ENCODE results near the gene TMEM63A. TPM values are rescaled to one million over a fixed set of nuclear protein-coding genes. Genes with fewer than 3 reads are reported as not detected.
"Not testable (repeated sequence)": the region's sequence is repeated elsewhere in the genome, so short reads cannot be mapped to it uniquely, and the experiment has no call there.

Gene TMEM63A
- total RNA-seq, 1 experiment from 2014 or later, result 115 TPM

GRCh38 chr1:225888289-225888897 is 6.2 kb upstream of the TMEM63A start:
- Histone ChIP-seq H3K4me2 (no peak overlapping the region), H3K79me2 (ENCODE audit: low read depth) (peaks cover under 1% of the 10 kb centered on the region; the same call in 1 of the 2 replicates), H3K36me3 (ENCODE audit: low read depth) (no peaks in the 10 kb centered on the region), H3K27me3 (ENCODE audit: insufficient read depth, low read depth) (no peaks in the 10 kb centered on the region), H3F3A (ENCODE audit: insufficient read depth, low read depth) (peaks cover 13% of the 10 kb centered on the region; the same call in 1 of the 2 replicates), H3K27ac (no peak overlapping the region), H3K9me2 (ENCODE audit: insufficient read depth) (no peaks in the 10 kb centered on the region), H3K4me1 (replicated peaks; ENCODE audit: insufficient read depth) (peaks cover 16% of the 10 kb centered on the region), H3K9me3 (ENCODE audit: insufficient read depth, low read depth) (no peaks in the 10 kb centered on the region), H4K20me1 (ENCODE audit: insufficient read depth) (no peaks in the 10 kb centered on the region), H2AFZ (no peak overlapping the region), H3K4me3 (no peak overlapping the region)
- intact Hi-C loops (cut with micrococcal nuclease; ENCODE audit: unreplicated experiment), result no loop called here
- no peak for DNase-seq
- BruUV-seq (replicated peaks), result no TSS peak
- ChIA-PET CTCF (no interaction called here), POLR2A (ENCODE audit: unreplicated experiment) (no interaction called here)
- TF ChIP-seq EZH2 (IDR thresholded peaks at IDR 0.05; ENCODE audit: low read depth), result no peak
- TF ChIP-seq CTCF (conservative IDR thresholded peaks at IDR 0.05), result no peak

- H3K79me2 ChIP-seq (ENCODE audit: low read depth); H2AFZ ChIP-seq; H3K36me3 ChIP-seq (ENCODE audit: low read depth); H3K4me2 ChIP-seq; DNase-seq; H3K27me3 ChIP-seq (ENCODE audit: insufficient read depth, low read depth); intact Hi-C loops (cut with micrococcal nuclease; ENCODE audit: unreplicated experiment); H3K9me3 ChIP-seq (ENCODE audit: insufficient read depth, low read depth); BruUV-seq (replicated peaks); CTCF ChIA-PET; H3K4me3 ChIP-seq; H3K27ac ChIP-seq; H3K9me2 ChIP-seq (ENCODE audit: insufficient read depth); H4K20me1 ChIP-seq (ENCODE audit: insufficient read depth): not testable (repeated sequence)
- POLR2A ChIA-PET (ENCODE audit: unreplicated experiment), result interaction anchor here (0.6 kb wide), 1 partner anchor 32 kb away, joined by 6 read pairs; no protein-coding TSS in a partner anchor
- peaks cover 15% of the 10 kb centered on the region; the same call in 1 of the 2 replicates for H3F3A ChIP-seq (ENCODE audit: insufficient read depth, low read depth)
- peaks cover 18% of the 10 kb centered on the region for H3K4me1 ChIP-seq (replicated peaks; ENCODE audit: insufficient read depth)
These were observed 5.5 kb upstream of the TMEM63A start for GRCh38 chr1:225887554-225888288.

GRCh38 chr1:225887030-225887314 is 4.8 kb upstream of the TMEM63A start:
- H4K20me1 ChIP-seq (ENCODE audit: insufficient read depth), result no peaks in the 10 kb centered on the region
- H3K9me3 ChIP-seq (ENCODE audit: insufficient read depth, low read depth), result no peaks in the 10 kb centered on the region
- peaks cover 18% of the 10 kb centered on the region; the same call in 1 of the 2 replicates for H3F3A ChIP-seq (ENCODE audit: insufficient read depth, low read depth)
- no peaks in the 10 kb centered on the region for H3K27me3 ChIP-seq (ENCODE audit: insufficient read depth, low read depth)
- H3K79me2 ChIP-seq (ENCODE audit: low read depth), result peaks cover 7% of the 10 kb centered on the region
- H3K9me2 ChIP-seq (ENCODE audit: insufficient read depth), result no peaks in the 10 kb centered on the region
- H3K27ac ChIP-seq, result no peak overlapping the region
- ChIA-PET CTCF (no interaction called here), POLR2A (ENCODE audit: unreplicated experiment) (interaction anchor here (0.6 kb wide), 1 partner anchor 33 kb away, joined by 6 read pairs; no protein-coding TSS in a partner anchor)
- no TSS peak for BruUV-seq (replicated peaks)
- H3K4me3 ChIP-seq, result no peak overlapping the region
- intact Hi-C loops (cut with micrococcal nuclease; ENCODE audit: unreplicated experiment), result no loop called here
- no peaks in the 10 kb centered on the region for H3K36me3 ChIP-seq (ENCODE audit: low read depth)
- H3K4me2 ChIP-seq, result no peak overlapping the region
- DNase-seq, result no peak
- peaks cover 18% of the 10 kb centered on the region for H3K4me1 ChIP-seq (replicated peaks; ENCODE audit: insufficient read depth)
- H2AFZ ChIP-seq, result no peak overlapping the region
- TF ChIP-seq CTCF (conservative IDR thresholded peaks at IDR 0.05), result no peak
- no peak for TF ChIP-seq EZH2 (IDR thresholded peaks at IDR 0.05; ENCODE audit: low read depth)

All from PC-9 (cell line).